Ovary (tissue), 3 donors: Measurements from ENCODE around the gene COL24A1.

Experiments used
- CTCF ChIP-seq, 3 donors: fragments of 450-650 bp in 2 of 3; fragments of 200-600 bp in 1 of 3; IDR thresholded peaks; one replicate each; pipeline versions ENCODE4 v1.5.1 to v1.8.0; 2016 to 2022; ENCODE audit warnings: antibody characterized with exemption in 3 of 3, mild to moderate bottlenecking in 1 of 3
- EP300 ChIP-seq: sonication (generic); formaldehyde crosslinking; IDR thresholded peaks from one replicate; pipeline ENCODE4 v1.6.1; 2017; ENCODE audit warnings: antibody characterized with exemption
- POLR2A ChIP-seq: fragments of 450-650 bp; IDR thresholded peaks from one replicate; pipeline ENCODE4 v1.6.1; 2017; ENCODE audit warnings: antibody characterized with exemption, mild to moderate bottlenecking, moderate library complexity
- donor health status: DM: no; HTN: no; CAD: no.

- TF ChIP-seq CTCF (IDR thresholded peaks at IDR 0.05) (no peak), POLR2A (no peak), EP300 (no peak)
Observed at GRCh38 chr1:86000601-86001000, 156.0 kb downstream of the COL24A1 start.
